Caki2 (cell line): Measurements from ENCODE around the gene PTPRN2. TPM values are rescaled to one million over a fixed set of nuclear protein-coding genes. Genes with fewer than 3 reads are reported as not detected.

Experiments
- DNase-seq: peaks from one replicate; pipeline ENCODE4 v3.0.0-alpha.2; 2015; ENCODE audit warnings: low read depth
- in situ Hi-C: cut with HindIII; loops from 2 replicates; pipeline ENCODE4 v1.10.0; 2016; ENCODE audit warnings: low sequenced_read_pairs, low pct_unique_long_range_greater_than_20kb, mixed read lengths
- total RNA-seq: library from RNA; depleted of rRNA; stranded (reverse); fragments of >200 nt; shearing (Covaris generic); gene quantifications from 2 replicates; pipeline ENCODE4 v1.2.3, GENCODE V29; 2014; ENCODE audit warnings: low replicate concordance

Gene PTPRN2
- total RNA-seq, 1 experiment from 2014 or later, result 0.88 TPM

GRCh38 chr7:157758468-157759245 lies 829.0 kb downstream of the PTPRN2 start:
- DNase-seq, result no peak
- in situ Hi-C loops, result no loop called here

- in situ Hi-C loops, result no loop called here
- no peak for DNase-seq
Measured at GRCh38 chr7:157757776-157758467, 829.7 kb downstream of the PTPRN2 start.

- DNase-seq, result no peak
- in situ Hi-C loops, result no loop called here
Measured at GRCh38 chr7:157757211-157757610, 830.4 kb downstream of the PTPRN2 start.

- in situ Hi-C loops, result no loop called here
- no peak for DNase-seq
Measured at GRCh38 chr7:157755741-157756140, 831.9 kb downstream of the PTPRN2 start.

GRCh38 chr7:157754416-157754790 lies 833.2 kb downstream of the PTPRN2 start:
- in situ Hi-C loops, result no loop called here
- DNase-seq, result no peak

GRCh38 chr7:157753713-157754415 lies 833.8 kb downstream of the PTPRN2 start:
- in situ Hi-C loops, result no loop called here
- no peak for DNase-seq

GRCh38 chr7:157752832-157753291 lies 834.8 kb downstream of the PTPRN2 start:
- in situ Hi-C loops, result no loop called here
- DNase-seq, result no peak

- no peak for DNase-seq
- in situ Hi-C loops, result no loop called here
Measured at GRCh38 chr7:157751951-157752673, 835.5 kb downstream of the PTPRN2 start.

GRCh38 chr7:157751406-157751805 lies 836.2 kb downstream of the PTPRN2 start:
- no peak for DNase-seq
- in situ Hi-C loops, result no loop called here

GRCh38 chr7:157750291-157750690 lies 837.3 kb downstream of the PTPRN2 start:
- in situ Hi-C loops, result no loop called here

GRCh38 chr7:157745721-157746709 lies 841.6 kb downstream of the PTPRN2 start:
- in situ Hi-C loops, result no loop called here

More at GRCh38 chr7:157750291-157750690, 837.3 kb downstream of the PTPRN2 start:
- no peak for DNase-seq

GRCh38 chr7:157744786-157745601 lies 842.6 kb downstream of the PTPRN2 start:
- in situ Hi-C loops, result no loop called here
- DNase-seq, result no peak

More at GRCh38 chr7:157745721-157746709, 841.6 kb downstream of the PTPRN2 start:
- DNase-seq, result no peak

GRCh38 chr7:157743781-157744525 lies 843.7 kb downstream of the PTPRN2 start:
- in situ Hi-C loops, result no loop called here
- no peak for DNase-seq

- in situ Hi-C loops, result no loop called here
- DNase-seq, result no peak
Measured at GRCh38 chr7:157740251-157740798, 847.3 kb downstream of the PTPRN2 start.

GRCh38 chr7:157739650-157740049 lies 848.0 kb downstream of the PTPRN2 start:
- no peak for DNase-seq
- in situ Hi-C loops, result no loop called here

GRCh38 chr7:157739031-157739430 lies 848.6 kb downstream of the PTPRN2 start:
- DNase-seq, result no peak
- in situ Hi-C loops, result no loop called here
